HL-60/S4 treated with phorbol 12-myristate 13-acetate at 8.2 ng/mL for 4 days and 3 days (cell line): ENCODE results near the gene POMC.
"Not testable (repeated sequence)": the region's sequence is repeated elsewhere in the genome, so short reads cannot be mapped to it uniquely, and the experiment has no call there.

Source experiments
- in situ Hi-C: fragments of 300-500 bp; cut with MboI; formaldehyde crosslinking; loops from 2 replicates; pipeline ENCODE4 v1.15.0; 2022; ENCODE audit warnings: low sequenced_read_pairs

The POMC gene

GRCh38 chr2:25141120-25141519 is 27.3 kb downstream of the POMC start:
- in situ Hi-C loops = no loop called here

GRCh38 chr2:25140535-25140934 is 27.8 kb downstream of the POMC start:
- in situ Hi-C loops = not testable (repeated sequence)

GRCh38 chr2:25132693-25133092 is 35.7 kb downstream of the POMC start:
- in situ Hi-C loops = loop anchor here (5.0 kb wide), 1 partner anchor 155 kb away; no protein-coding TSS in a partner anchor

GRCh38 chr2:25132299-25132635 is 36.1 kb downstream of the POMC start:
- in situ Hi-C loops = loop anchor here (5.0 kb wide), 1 partner anchor 155 kb away; no protein-coding TSS in a partner anchor

- in situ Hi-C loops = loop anchor here (5.0 kb wide), 1 partner anchor 154 kb away; no protein-coding TSS in a partner anchor
Measured at GRCh38 chr2:25131567-25132298, 36.6 kb downstream of the POMC start.

GRCh38 chr2:25131253-25131566 is 37.2 kb downstream of the POMC start:
- in situ Hi-C loops = loop anchor here (5.0 kb wide), 1 partner anchor 154 kb away; no protein-coding TSS in a partner anchor

GRCh38 chr2:25129901-25130520 is 38.4 kb downstream of the POMC start:
- in situ Hi-C loops = loop anchor here (5.0 kb wide), 1 partner anchor 153 kb away; no protein-coding TSS in a partner anchor

- in situ Hi-C loops = no loop called here
Measured at GRCh38 chr2:25127646-25128045, 40.7 kb downstream of the POMC start.

- in situ Hi-C loops = not testable (repeated sequence)
Measured at GRCh38 chr2:25127071-25127470, 41.3 kb downstream of the POMC start.

GRCh38 chr2:25125976-25126375 is 42.4 kb downstream of the POMC start:
- in situ Hi-C loops = no loop called here

GRCh38 chr2:25125189-25125588 is 43.2 kb downstream of the POMC start:
- in situ Hi-C loops = no loop called here

GRCh38 chr2:25123682-25124081 is 44.7 kb downstream of the POMC start:
- in situ Hi-C loops = no loop called here

GRCh38 chr2:25122367-25122766 is 46.0 kb downstream of the POMC start:
- in situ Hi-C loops = no loop called here

- in situ Hi-C loops = no loop called here
Measured at GRCh38 chr2:25119263-25119662, 49.1 kb downstream of the POMC start.

GRCh38 chr2:25116956-25117355 is 51.4 kb downstream of the POMC start:
- in situ Hi-C loops = no loop called here

GRCh38 chr2:25115902-25116301 is 52.5 kb downstream of the POMC start:
- in situ Hi-C loops = no loop called here

GRCh38 chr2:25115249-25115883 is 53.0 kb downstream of the POMC start:
- in situ Hi-C loops = no loop called here

- in situ Hi-C loops = no loop called here
Measured at GRCh38 chr2:25112113-25112512, 56.3 kb downstream of the POMC start.
